Tibial artery (tissue), 4 donors: ENCODE data around the gene ATP13A4.
A peak's percentile ranks its signal among the peaks of the same experiment; 100 is the strongest.

Experiments used
- DNase-seq, 2 donors: peaks; one replicate each; pipeline ENCODE4 v3.0.0-alpha.2; 2019
- H3K27ac ChIP-seq, 2 donors: fragments of 200-600 bp; sonication (generic) in 1 of 2; 1 replicate in 1 of 2; 2 replicates in 1 of 2; pipeline ENCODE4 v1.5.1; 2018 to 2019; ENCODE audit warnings: mild to moderate bottlenecking in 1 of 2
- H3K27me3 ChIP-seq, 2 donors: fragments of 200-600 bp; sonication (generic) in 1 of 2; one replicate each; pipeline versions ENCODE4 v1.5.1 to v1.6.0; 2016 to 2019
- H3K36me3 ChIP-seq, 3 donors: fragments of 200-600 bp; sonication (generic) in 2 of 3; one replicate each; pipeline ENCODE4 v1.5.1; 2016 to 2019; ENCODE audit warnings: mild to moderate bottlenecking in 2 of 3
- H3K4me1 ChIP-seq, 4 donors: fragments of 200-600 bp; sonication (generic) in 2 of 4; 1 replicate in 3 of 4; 2 replicates in 1 of 4; pipeline ENCODE4 v1.5.1; 2016 to 2019
- H3K4me3 ChIP-seq, 2 donors: fragments of 200-600 bp; sonication (generic) in 1 of 2; 1 replicate in 1 of 2; 2 replicates in 1 of 2; pipeline ENCODE4 v1.5.1; 2018 to 2019; ENCODE audit warnings: mild to moderate bottlenecking in 2 of 2
- H3K9me3 ChIP-seq, 3 donors: fragments of 200-600 bp; sonication (generic) in 1 of 3; one replicate each; pipeline ENCODE4 v1.5.1; 2016 to 2019
- CTCF ChIP-seq, 2 experiments: fragments of 200-600 bp in 1 of 2; fragments of 450-650 bp in 1 of 2; IDR thresholded peaks; one replicate each; pipeline ENCODE4 v1.5.1; 2017 to 2019; ENCODE audit warnings: antibody characterized with exemption in 2 of 2, mild to moderate bottlenecking in 1 of 2, moderate library complexity in 1 of 2
- intact Hi-C: fragments of 100-400 bp; cut with DNase I; formaldehyde crosslinking; loops from one replicate; pipeline ENCODE4 v1.15.0; 2023; ENCODE audit warnings: low total_unique reads

ATP13A4 gene

GRCh38 chr3:193586526-193586925, 31.8 kb upstream of the ATP13A4 start:
- no peaks in the 10 kb centered on the region for H3K4me1 ChIP-seq
- H3K4me3 ChIP-seq, result no peak overlapping the region
- no peaks in the 10 kb centered on the region for H3K27me3 ChIP-seq
- TF ChIP-seq CTCF (IDR thresholded peaks at IDR 0.05), result no peak
- intact Hi-C loops, result no loop called here
- no peak overlapping the region for H3K27ac ChIP-seq
- DNase-seq, result no peak
- no peaks in the 10 kb centered on the region for H3K36me3 ChIP-seq
- no peaks in the 10 kb centered on the region for H3K9me3 ChIP-seq

GRCh38 chr3:193585530-193585929, 30.8 kb upstream of the ATP13A4 start:
- Histone ChIP-seq H3K36me3 (no peaks in the 10 kb centered on the region), H3K9me3 (no peaks in the 10 kb centered on the region), H3K27me3 (no peaks in the 10 kb centered on the region), H3K27ac (no peak overlapping the region), H3K4me3 (no peak overlapping the region), H3K4me1 (no peaks in the 10 kb centered on the region)
- no peak for TF ChIP-seq CTCF (IDR thresholded peaks at IDR 0.05)
- intact Hi-C loops, result no loop called here
- no peak for DNase-seq

- no peak for DNase-seq
- Histone ChIP-seq H3K27ac (no peak overlapping the region), H3K27me3 (no peaks in the 10 kb centered on the region), H3K4me1 (no peaks in the 10 kb centered on the region), H3K9me3 (no peaks in the 10 kb centered on the region), H3K36me3 (no peaks in the 10 kb centered on the region), H3K4me3 (no peak overlapping the region)
- intact Hi-C loops, result loop anchor here (10.0 kb wide), 1 partner anchor 530 kb away; no protein-coding TSS in a partner anchor
- no peak for TF ChIP-seq CTCF (IDR thresholded peaks at IDR 0.05)
Measured at GRCh38 chr3:193574488-193575070, 19.9 kb upstream of the ATP13A4 start.

GRCh38 chr3:193573403-193574191, 18.9 kb upstream of the ATP13A4 start:
- intact Hi-C loops, result loop anchor here (10.0 kb wide), 1 partner anchor 529 kb away; no protein-coding TSS in a partner anchor
- no peaks in the 10 kb centered on the region for H3K9me3 ChIP-seq
- no peak overlapping the region for H3K4me3 ChIP-seq
- no peak for TF ChIP-seq CTCF (IDR thresholded peaks at IDR 0.05)
- no peaks in the 10 kb centered on the region for H3K4me1 ChIP-seq
- no peaks in the 10 kb centered on the region for H3K27me3 ChIP-seq
- H3K27ac ChIP-seq, result no peak overlapping the region
- DNase-seq, result no peak
- no peaks in the 10 kb centered on the region for H3K36me3 ChIP-seq

GRCh38 chr3:193572426-193572908, 17.8 kb upstream of the ATP13A4 start:
- intact Hi-C loops, result loop anchor here (10.0 kb wide), 1 partner anchor 528 kb away; no protein-coding TSS in a partner anchor
- H3K9me3 ChIP-seq, result no peaks in the 10 kb centered on the region

More at GRCh38 chr3:193572426-193572908, 17.8 kb upstream of the ATP13A4 start:
- Histone ChIP-seq H3K27ac (no peak overlapping the region), H3K4me1 (no peaks in the 10 kb centered on the region), H3K36me3 (no peaks in the 10 kb centered on the region), H3K27me3 (no peaks in the 10 kb centered on the region), H3K4me3 (no peak overlapping the region)
- DNase-seq, result no peak
- TF ChIP-seq CTCF (IDR thresholded peaks at IDR 0.05), result peak; percentile 64 to 67
